HuH-7.5 (cell line): ENCODE data around the gene RBMS3.

Experiments
- DNase-seq: peaks from one replicate; pipeline ENCODE4 v3.0.0; 2011; ENCODE audit warnings: low spot score

The RBMS3 gene

GRCh38 chr3:29741231-29741630 is 460.4 kb downstream of the RBMS3 start:
- no peak for DNase-seq

- no peak for DNase-seq
Observed at GRCh38 chr3:29745232-29745870, 464.5 kb downstream of the RBMS3 start.

- no peak for DNase-seq
Observed at GRCh38 chr3:29746163-29746760, 465.4 kb downstream of the RBMS3 start.

GRCh38 chr3:29747991-29748390 is 467.1 kb downstream of the RBMS3 start:
- no peak for DNase-seq

GRCh38 chr3:29751647-29752314 is 470.9 kb downstream of the RBMS3 start:
- no peak for DNase-seq

- DNase-seq = no peak
Observed at GRCh38 chr3:29754346-29754745, 473.5 kb downstream of the RBMS3 start.

- no peak for DNase-seq
Observed at GRCh38 chr3:29755416-29755815, 474.5 kb downstream of the RBMS3 start.

GRCh38 chr3:29757054-29757777 is 476.3 kb downstream of the RBMS3 start:
- DNase-seq = no peak

GRCh38 chr3:29758108-29758433 is 477.2 kb downstream of the RBMS3 start:
- no peak for DNase-seq

- no peak for DNase-seq
Observed at GRCh38 chr3:29758434-29759322, 477.8 kb downstream of the RBMS3 start.

GRCh38 chr3:29759411-29760225 is 478.7 kb downstream of the RBMS3 start:
- DNase-seq = no peak

- no peak for DNase-seq
Observed at GRCh38 chr3:29760226-29760685, 479.4 kb downstream of the RBMS3 start.

- DNase-seq = no peak
Observed at GRCh38 chr3:29761517-29761916, 480.6 kb downstream of the RBMS3 start.

GRCh38 chr3:29763115-29763514 is 482.2 kb downstream of the RBMS3 start:
- no peak for DNase-seq

GRCh38 chr3:29764041-29764440 is 483.2 kb downstream of the RBMS3 start:
- DNase-seq = no peak

- no peak for DNase-seq
Observed at GRCh38 chr3:29764603-29765254, 483.9 kb downstream of the RBMS3 start.

- no peak for DNase-seq
Observed at GRCh38 chr3:29771602-29772001, 490.7 kb downstream of the RBMS3 start.

- DNase-seq = no peak
Observed at GRCh38 chr3:29772436-29772835, 491.6 kb downstream of the RBMS3 start.

- DNase-seq = no peak
Observed at GRCh38 chr3:29773481-29773880, 492.6 kb downstream of the RBMS3 start.

- no peak for DNase-seq
Observed at GRCh38 chr3:29775340-29775739, 494.5 kb downstream of the RBMS3 start.
